ENCODE measurements around the gene ZNF785. TPM values are rescaled to one million over a fixed set of nuclear protein-coding genes. Genes with fewer than 3 reads are reported as not detected.

The ZNF785 gene
- total and polyA plus RNA-seq, 4 donors: 4.0 to 15.5 (median 9.7) TPM

- no peak for TF ChIP-seq CTCF (IDR thresholded peaks at IDR 0.05; ENCODE audit: control extremely low read depth, extremely low read depth)
- peak; percentile 50 to 67 (median 67) for DNase-seq
- Histone ChIP-seq H3K9me3 (ENCODE audit: control insufficient read depth in 4 of 4, insufficient read depth in 3 of 4, low read length in 3 of 4) (no peaks in the 10 kb centered on the region), H3K27me3 (ENCODE audit: control insufficient read depth in 3 of 3, insufficient read depth in 3 of 3, low read length in 2 of 3) (no peaks in the 10 kb centered on the region), H3K4me3 (peak overlapping the region; percentile 43), H3K27ac (ENCODE audit: low read depth in 1 of 2, low read length in 1 of 2) (peak overlapping the region; percentile 92 to 96), H3K9ac (ENCODE audit: insufficient read depth in 1 of 2, low read length in 2 of 2) (peak overlapping the region; percentile 16 to 87), H3K36me3 (ENCODE audit: control insufficient read depth in 4 of 4, insufficient read depth in 4 of 4, low read length in 4 of 4) (peaks cover 0 to 4% (median 0%) of the 10 kb centered on the region in 4 donors), H3K4me1 (ENCODE audit: control insufficient read depth in 5 of 5, insufficient read depth in 5 of 5, low read length in 5 of 5) (peaks cover 5 to 18% (median 9%) of the 10 kb centered on the region in 5 donors)
- no peak for ATAC-seq (ENCODE audit: insufficient read depth, low FRiP score)
- WGBS, 2 donors: 8 to 9% methylated on average over 22 of the region's 22 CpGs
Observed at GRCh38 chr16:30570636-30571444, 14.7 kb downstream of the ZNF785 start.

DNA sequence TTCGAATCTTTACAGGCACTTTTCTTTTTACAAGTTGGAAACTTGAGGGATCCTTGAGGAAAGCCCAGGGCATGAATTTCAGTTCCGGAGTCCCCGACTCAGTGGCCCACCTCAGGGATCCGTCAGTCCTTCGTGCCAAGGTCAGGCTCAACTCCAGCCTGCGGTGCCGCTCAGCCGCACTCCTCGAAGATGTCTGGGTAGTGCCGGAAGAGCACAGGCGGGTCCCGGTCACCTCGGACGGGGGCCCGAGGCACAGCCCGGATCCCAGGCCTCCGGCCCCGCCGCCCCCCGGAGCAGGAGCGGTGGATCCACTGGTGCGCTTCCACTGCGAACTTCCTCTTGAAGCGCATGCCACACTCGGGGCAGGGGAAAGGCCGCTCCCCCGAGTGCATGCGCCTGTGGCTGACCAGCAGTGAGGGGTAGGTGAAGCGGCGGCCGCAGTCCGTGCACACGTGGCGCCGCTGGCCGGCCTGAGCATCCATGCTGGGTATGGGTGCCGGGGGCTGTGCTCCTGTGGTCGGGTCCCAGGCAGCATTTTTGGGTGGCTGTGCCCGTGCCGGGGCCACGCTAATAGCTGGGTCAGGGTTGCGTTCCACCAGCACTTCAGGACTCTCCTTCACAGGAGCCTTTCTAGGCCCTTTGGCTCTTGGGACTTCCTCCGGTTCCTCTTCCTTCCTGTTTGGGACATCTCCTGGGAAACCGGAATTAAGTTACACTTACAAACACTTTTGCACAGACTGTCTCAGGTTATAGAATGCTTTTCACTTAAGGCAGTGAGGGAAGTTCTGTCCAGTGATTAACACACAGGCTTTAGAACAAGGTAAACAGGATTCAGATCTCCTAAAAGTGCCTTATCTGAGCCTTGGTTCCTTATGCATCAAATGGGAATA is 15.5 kb downstream of the ZNF785 start:
- no peak for TF ChIP-seq CTCF (IDR thresholded peaks at IDR 0.05; ENCODE audit: control extremely low read depth, extremely low read depth)
- peak overlapping the region in 1 of 2 donors; percentile 62 for H3K27ac ChIP-seq (ENCODE audit: low read depth in 1 of 2, low read length in 1 of 2)
- peak in 1 of 3 donors; percentile 29 for DNase-seq

GRCh38 chr16:30569281-30569680 is 16.2 kb downstream of the ZNF785 start:
- ATAC-seq (ENCODE audit: insufficient read depth, low FRiP score) (no peak), DNase-seq (no peak)
- Histone ChIP-seq H3K4me1 (ENCODE audit: control insufficient read depth in 5 of 5, insufficient read depth in 5 of 5, low read length in 5 of 5) (peaks cover 5 to 18% (median 9%) of the 10 kb centered on the region in 5 donors), H3K27ac (ENCODE audit: low read depth in 1 of 2, low read length in 1 of 2) (no peak overlapping the region), H3K9ac (ENCODE audit: insufficient read depth in 1 of 2, low read length in 2 of 2) (no peak overlapping the region), H3K9me3 (ENCODE audit: control insufficient read depth in 4 of 4, insufficient read depth in 3 of 4, low read length in 3 of 4) (no peaks in the 10 kb centered on the region), H3K36me3 (ENCODE audit: control insufficient read depth in 4 of 4, insufficient read depth in 4 of 4, low read length in 4 of 4) (peaks cover 0 to 4% (median 0%) of the 10 kb centered on the region in 4 donors), H3K4me3 (no peak overlapping the region), H3K27me3 (ENCODE audit: control insufficient read depth in 3 of 3, insufficient read depth in 3 of 3, low read length in 2 of 3) (no peaks in the 10 kb centered on the region)
- WGBS, 2 donors: 87 to 100% methylated on average over 3 of the region's 3 CpGs
- no peak for TF ChIP-seq CTCF (IDR thresholded peaks at IDR 0.05; ENCODE audit: control extremely low read depth, extremely low read depth)

More for the DNA sequence above, 15.5 kb downstream of the ZNF785 start:
- peak overlapping the region in 1 of 2 donors; percentile 32 for H3K9ac ChIP-seq (ENCODE audit: insufficient read depth in 1 of 2, low read length in 2 of 2)
- no peak overlapping the region for H3K4me3 ChIP-seq
- 81 to 83% methylated on average over 44 of the region's 44 CpGs for WGBS, 2 donors
- ATAC-seq (ENCODE audit: insufficient read depth, low FRiP score): no peak
- H3K36me3 ChIP-seq (ENCODE audit: control insufficient read depth in 4 of 4, insufficient read depth in 4 of 4, low read length in 4 of 4): peaks cover 0 to 4% (median 0%) of the 10 kb centered on the region in 4 donors
- peaks cover 5 to 18% (median 9%) of the 10 kb centered on the region in 5 donors for H3K4me1 ChIP-seq (ENCODE audit: control insufficient read depth in 5 of 5, insufficient read depth in 5 of 5, low read length in 5 of 5)
- no peaks in the 10 kb centered on the region for H3K27me3 ChIP-seq (ENCODE audit: control insufficient read depth in 3 of 3, insufficient read depth in 3 of 3, low read length in 2 of 3)
- H3K9me3 ChIP-seq (ENCODE audit: control insufficient read depth in 4 of 4, insufficient read depth in 3 of 4, low read length in 3 of 4): no peaks in the 10 kb centered on the region
